PC-3 (cell line): ENCODE results near the gene DLG2. TPM values are rescaled to one million over a fixed set of nuclear protein-coding genes. Genes with fewer than 3 reads are reported as not detected.
A peak's percentile ranks its signal among the peaks of the same experiment; 100 is the strongest.

Experiments used
- ATAC-seq: fragments of 200-7000 bp; cut with Tn5 transposase; 2 replicates; pipeline ENCODE4 v1.9.1; 2020; ENCODE audit warnings: mild to moderate bottlenecking, moderate library complexity
- BruUV-seq: library from RNA; stranded (reverse); fragments of 400-500 nt; replicated peaks from 2 replicates; lab custom pipeline; 2021; lab: Mats Ljungman, UMichigan
- CTCF ChIA-PET: fragments of 300-600 bp; sonication (Branson Sonifier 250); formaldehyde crosslinking; loops from one replicate; lab custom pipeline; 2022; ENCODE audit warnings: antibody characterized with exemption; lab: Charles Lee
- POLR2A ChIA-PET: fragments of 300-600 bp; sonication (Branson Sonifier 250); formaldehyde crosslinking; loops from one replicate; lab custom pipeline; 2022; ENCODE audit warnings: antibody characterized with exemption; ENCODE audit not compliant: unreplicated experiment; lab: Charles Lee
- DNase-seq: peaks from one replicate; pipeline ENCODE4 v3.0.0-alpha.2; 2015
- H2AFZ ChIP-seq: fragments of 300-600 bp; sonication (generic); 2 replicates; pipeline ENCODE4 v1.6.0; 2016; ENCODE audit warnings: antibody characterized with exemption, low read length
- H3F3A ChIP-seq: fragments of 300-600 bp; sonication (generic); one replicate; pipeline ENCODE4 v1.6.0; 2017; ENCODE audit warnings: antibody characterized with exemption, low read length, control low read depth, mild to moderate bottlenecking; ENCODE audit not compliant: unreplicated experiment
- H3K27ac ChIP-seq: fragments of 300-600 bp; sonication (generic); 2 replicates; pipeline ENCODE4 v1.5.1; 2016; ENCODE audit warnings: mild to moderate bottlenecking, low read length
- H3K27me3 ChIP-seq: fragments of 300-600 bp; sonication (generic); 2 replicates; pipeline ENCODE4 v1.6.1; 2016; ENCODE audit warnings: low read length, mixed read lengths
- H3K36me3 ChIP-seq: fragments of 300-600 bp; sonication (generic); 2 replicates; pipeline ENCODE4 v1.6.1; 2016; ENCODE audit warnings: low read depth, mixed run types, low read length, mixed read lengths
- H3K4me1 ChIP-seq: fragments of 300-600 bp; sonication (generic); 2 replicates; pipeline ENCODE4 v1.5.1; 2016; ENCODE audit warnings: low read length; ENCODE audit not compliant: insufficient read depth
- H3K4me2 ChIP-seq: fragments of 300-600 bp; sonication (generic); 2 replicates; pipeline ENCODE4 v1.6.0; 2016; ENCODE audit warnings: low read length
- H3K4me3 ChIP-seq: fragments of 300-600 bp; sonication (generic); 2 replicates; pipeline ENCODE4 v1.5.1; 2016; ENCODE audit warnings: mild to moderate bottlenecking, low read length, mixed read lengths
- H3K79me2 ChIP-seq: fragments of 300-600 bp; sonication (generic); 2 replicates; pipeline ENCODE4 v1.6.1; 2017; ENCODE audit warnings: low read length, mixed read lengths
- H3K9ac ChIP-seq: fragments of 300-600 bp; sonication (generic); 2 replicates; pipeline ENCODE4 v1.6.0; 2016; ENCODE audit warnings: mild to moderate bottlenecking, low read length
- H3K9me2 ChIP-seq: fragments of 300-600 bp; sonication (generic); replicated peaks from 2 replicates; pipeline ENCODE4 v1.6.1; 2016; ENCODE audit warnings: mixed run types, low read length, mixed read lengths
- H3K9me3 ChIP-seq: fragments of 300-600 bp; sonication (generic); 2 replicates; pipeline ENCODE4 v1.6.1; 2016; ENCODE audit warnings: low read length, mixed read lengths
- H4K20me1 ChIP-seq: fragments of 300-600 bp; sonication (generic); 2 replicates; pipeline ENCODE4 v1.6.1; 2016; ENCODE audit warnings: low read length, mixed read lengths
- CTCF ChIP-seq: fragments of 300-600 bp; sonication (generic); conservative IDR thresholded peaks from 2 replicates; pipeline ENCODE4 v1.5.1; 2017; ENCODE audit warnings: antibody characterized with exemption, low read depth, mild to moderate bottlenecking, low read length
- EZH2 ChIP-seq: fragments of 300-600 bp; sonication (generic); IDR thresholded peaks from one replicate; pipeline ENCODE4 v1.6.1; 2017; ENCODE audit warnings: antibody characterized with exemption, mild to moderate bottlenecking, low read length; ENCODE audit not compliant: unreplicated experiment
- EZH2phosphoT487 ChIP-seq: fragments of 300-600 bp; sonication (generic); IDR thresholded peaks from 2 replicates; pipeline ENCODE4 v1.6.1; 2018; ENCODE audit warnings: mild to moderate bottlenecking, antibody characterized with exemption, low read length, borderline replicate concordance
- intact Hi-C: fragments of 100-400 bp; cut with micrococcal nuclease; formaldehyde crosslinking; loops from 2 replicates; pipeline ENCODE4 v1.9.0; 2023
- total RNA-seq: library from RNA; depleted of rRNA; stranded (reverse); fragments of >200 nt; gene quantifications from 2 replicates; pipeline ENCODE4 v1.2.3, GENCODE V29; 2014

DLG2 gene
- total RNA-seq, 1 experiment from 2014 or later: 0.58 TPM

- CTCF ChIA-PET: interaction anchor here (1.2 kb wide), 1 partner anchor 524 kb away, joined by 7 read pairs; no protein-coding TSS in a partner anchor
- TF ChIP-seq CTCF: peak; percentile 85
- no peak for TF ChIP-seq EZH2phosphoT487
- no peak for TF ChIP-seq EZH2
- no peak overlapping the region for H3K4me2 ChIP-seq
Observed at GRCh38 chr11:83816572-83817187, 1810.5 kb downstream of the DLG2 start.

DNA sequence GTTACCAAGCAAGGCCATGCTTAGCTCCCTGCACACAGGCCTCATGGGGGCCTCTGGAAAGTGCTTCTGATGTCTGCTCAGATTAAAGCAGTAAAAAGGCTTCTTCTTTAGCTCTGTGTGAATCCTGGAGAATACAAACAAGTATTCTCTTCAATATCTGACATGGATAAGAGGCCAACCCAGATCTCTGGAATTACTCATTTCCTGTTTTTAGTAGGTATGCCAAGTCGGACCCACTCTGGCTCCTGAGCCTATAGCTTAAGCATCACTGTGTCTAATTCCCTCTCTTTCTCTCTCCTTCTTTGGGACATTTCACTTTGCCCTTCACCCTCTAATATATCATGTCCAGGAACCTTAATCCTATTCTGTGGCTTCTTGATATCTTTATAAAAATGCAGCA is 1811.4 kb downstream of the DLG2 start:
- Histone ChIP-seq H3K4me2 (no peak overlapping the region), H3K9me2 (no peaks in the 10 kb centered on the region), H3K36me3 (no peaks in the 10 kb centered on the region), H3K4me1 (peaks cover 5% of the 10 kb centered on the region; the same call in 1 of the 2 replicates), H3F3A (no peaks in the 10 kb centered on the region), H4K20me1 (no peaks in the 10 kb centered on the region), H3K9me3 (no peaks in the 10 kb centered on the region), H3K27me3 (peaks cover 17% of the 10 kb centered on the region), H3K27ac (no peak overlapping the region), H3K4me3 (no peak overlapping the region), H2AFZ (no peak overlapping the region), H3K79me2 (no peaks in the 10 kb centered on the region), H3K9ac (no peak overlapping the region)
- intact Hi-C loops: loop anchor here (2.0 to 10.0 kb wide), 3 partner anchors 567 to 1101 kb away; no protein-coding TSS in a partner anchor
- CTCF ChIA-PET: interaction anchor here (1.2 kb wide), 1 partner anchor 523 kb away, joined by 7 read pairs; no protein-coding TSS in a partner anchor
- BruUV-seq: no TSS peak
- POLR2A ChIA-PET: no interaction called here
- ATAC-seq (no peak), DNase-seq (no peak)
- no peak for TF ChIP-seq EZH2
- TF ChIP-seq EZH2phosphoT487: no peak
- TF ChIP-seq CTCF: no peak

More at GRCh38 chr11:83816572-83817187, 1810.5 kb downstream of the DLG2 start:
- intact Hi-C loops: loop anchor here (2.0 to 10.0 kb wide), 3 partner anchors 568 to 1102 kb away; no protein-coding TSS in a partner anchor
- H3K27ac ChIP-seq: no peak overlapping the region
- H3K9ac ChIP-seq: no peak overlapping the region
- no peaks in the 10 kb centered on the region for H3K9me3 ChIP-seq
- H4K20me1 ChIP-seq: no peaks in the 10 kb centered on the region
- H3K79me2 ChIP-seq: no peaks in the 10 kb centered on the region
- DNase-seq (peak; percentile 56), ATAC-seq (no peak)
- H3K4me1 ChIP-seq: peaks cover 5% of the 10 kb centered on the region; the same call in 1 of the 2 replicates
- BruUV-seq: no TSS peak
- no peaks in the 10 kb centered on the region for H3F3A ChIP-seq
- no peaks in the 10 kb centered on the region for H3K9me2 ChIP-seq
- H3K4me3 ChIP-seq: no peak overlapping the region
- no peaks in the 10 kb centered on the region for H3K36me3 ChIP-seq
- no peak overlapping the region for H2AFZ ChIP-seq
- H3K27me3 ChIP-seq: peaks cover 25% of the 10 kb centered on the region
- POLR2A ChIA-PET: no interaction called here

GRCh38 chr11:83813296-83813695 is 1813.8 kb downstream of the DLG2 start:
- H3K27ac ChIP-seq: no peak overlapping the region
- intact Hi-C loops: loop anchor here (10.0 kb wide), 1 partner anchor 1098 kb away; no protein-coding TSS in a partner anchor
- no peaks in the 10 kb centered on the region for H3K36me3 ChIP-seq
- ChIA-PET CTCF (no interaction called here), POLR2A (no interaction called here)
- H3K79me2 ChIP-seq: no peaks in the 10 kb centered on the region
- H3K4me2 ChIP-seq: no peak overlapping the region
- H3K4me3 ChIP-seq: no peak overlapping the region
- no peak for DNase-seq
- peaks cover 5% of the 10 kb centered on the region; the same call in 1 of the 2 replicates for H3K4me1 ChIP-seq
- BruUV-seq: no TSS peak
- ATAC-seq: no peak
- peaks cover 26% of the 10 kb centered on the region for H3K27me3 ChIP-seq
- TF ChIP-seq EZH2 (no peak), CTCF (no peak), EZH2phosphoT487 (no peak)
- H3K9me3 ChIP-seq: no peaks in the 10 kb centered on the region
- H4K20me1 ChIP-seq: no peaks in the 10 kb centered on the region
- no peak overlapping the region for H3K9ac ChIP-seq
- H3F3A ChIP-seq: no peaks in the 10 kb centered on the region
- H2AFZ ChIP-seq: no peak overlapping the region
- H3K9me2 ChIP-seq: no peaks in the 10 kb centered on the region
